Hepatocyte (in vitro differentiated cells): ENCODE measurements around the gene BCAN. TPM values are rescaled to one million over a fixed set of nuclear protein-coding genes. Genes with fewer than 3 reads are reported as not detected.

ENCODE experiments used
- DNase-seq: peaks from one replicate; pipeline ENCODE4 v3.0.0-alpha.2; 2016; ENCODE audit warnings: low spot score
- H2AFZ ChIP-seq: fragments of 200-600 bp; sonication (generic); 2 replicates; pipeline ENCODE4 v1.6.0; 2016; ENCODE audit warnings: antibody characterized with exemption, mild to moderate bottlenecking
- H3K27ac ChIP-seq: fragments of 200-600 bp; sonication (generic); 2 replicates; pipeline ENCODE4 v1.5.1; 2016; ENCODE audit warnings: mild to moderate bottlenecking
- H3K27me3 ChIP-seq: fragments of 200-600 bp; sonication (generic); 2 replicates; pipeline ENCODE4 v1.6.1; 2016
- H3K36me3 ChIP-seq: fragments of 200-600 bp; sonication (generic); replicated peaks from 2 replicates; pipeline ENCODE4 v1.5.1; 2016; ENCODE audit warnings: low read depth; ENCODE audit not compliant: insufficient read depth
- H3K4me1 ChIP-seq: fragments of 200-600 bp; sonication (generic); 2 replicates; pipeline ENCODE4 v1.5.1; 2016; ENCODE audit warnings: mild to moderate bottlenecking, moderate library complexity; ENCODE audit not compliant: insufficient read depth
- H3K4me2 ChIP-seq: fragments of 200-600 bp; sonication (generic); 2 replicates; pipeline ENCODE4 v1.6.0; 2016
- H3K4me3 ChIP-seq: fragments of 200-600 bp; sonication (generic); 2 replicates; pipeline ENCODE4 v1.5.1; 2016; ENCODE audit warnings: mild to moderate bottlenecking
- H3K79me2 ChIP-seq: fragments of 200-600 bp; sonication (generic); 2 replicates; pipeline ENCODE4 v1.6.0; 2017; ENCODE audit warnings: mild to moderate bottlenecking
- H3K9me2 ChIP-seq: fragments of 200-600 bp; sonication (generic); replicated peaks from 2 replicates; pipeline ENCODE4 v1.6.0; 2017; ENCODE audit warnings: mild to moderate bottlenecking; ENCODE audit not compliant: insufficient read depth
- H3K9me3 ChIP-seq: fragments of 200-600 bp; sonication (generic); 2 replicates; pipeline ENCODE4 v1.5.1; 2016; ENCODE audit warnings: low read depth, mild to moderate bottlenecking
- H4K20me1 ChIP-seq: fragments of 200-600 bp; sonication (generic); 2 replicates; pipeline ENCODE4 v1.6.0; 2016; ENCODE audit warnings: mild to moderate bottlenecking; ENCODE audit not compliant: insufficient read depth, poor library complexity, severe bottlenecking
- EZH2 ChIP-seq: fragments of 200-600 bp; sonication (generic); IDR thresholded peaks from 2 replicates; pipeline ENCODE4 v1.6.1; 2016; ENCODE audit warnings: antibody characterized with exemption, mild to moderate bottlenecking, borderline replicate concordance
- EZH2phosphoT487 ChIP-seq: fragments of 200-600 bp; sonication (generic); IDR thresholded peaks from one replicate; pipeline ENCODE4 v1.6.1; 2018; ENCODE audit warnings: antibody characterized with exemption, mild to moderate bottlenecking, low read depth, moderate library complexity; ENCODE audit not compliant: unreplicated experiment, severe bottlenecking
- WGBS: methylation state at CpG from one replicate; pipeline ENCODE4 v1.1.6; 2016; ENCODE audit warnings: low lambda C conversion rate; ENCODE audit errors: missing lambda C conversion rate; 5-methylcytosine and 5-hydroxymethylcytosine counted together
- polyA plus RNA-seq: library from polyadenylated mRNA; unstranded; fragments of >200 nt; fragmentation: Nextera tagmentation; extraction: Ambion mirVana; gene quantifications from 2 replicates; pipeline ENCODE4 v1.2.1, GENCODE V29; 2016
- total RNA-seq: library from RNA; depleted of rRNA; stranded (reverse); fragments of >200 nt; gene quantifications from 2 replicates; pipeline ENCODE4 v1.2.3, GENCODE V29; 2014
- TF ChIP-seq, protein P1 (sequence below): fragments of 200-600 bp; sonication (generic); IDR thresholded peaks from 2 replicates; pipeline ENCODE4 v1.5.1; 2016; ENCODE audit warnings: antibody characterized with exemption, mild to moderate bottlenecking; ENCODE audit not compliant: poor library complexity

Gene BCAN
- total and polyA plus RNA-seq, 2 experiments from 2014 or later: 0.03 TPM; not detected in 1

- peak overlapping the region; percentile 96 for H3K27ac ChIP-seq
- 54% methylated on average over 9 of the region's 10 CpGs for WGBS
- no peaks in the 10 kb centered on the region for H3K27me3 ChIP-seq
- no peak overlapping the region for H2AFZ ChIP-seq
- peaks cover 54% of the 10 kb centered on the region for H3K4me1 ChIP-seq
- DNase-seq: no peak
- peak overlapping the region; percentile 75 for H3K4me2 ChIP-seq
- H3K36me3 ChIP-seq: no peaks in the 10 kb centered on the region
- no peaks in the 10 kb centered on the region for H4K20me1 ChIP-seq
- TF ChIP-seq, protein P1, sequence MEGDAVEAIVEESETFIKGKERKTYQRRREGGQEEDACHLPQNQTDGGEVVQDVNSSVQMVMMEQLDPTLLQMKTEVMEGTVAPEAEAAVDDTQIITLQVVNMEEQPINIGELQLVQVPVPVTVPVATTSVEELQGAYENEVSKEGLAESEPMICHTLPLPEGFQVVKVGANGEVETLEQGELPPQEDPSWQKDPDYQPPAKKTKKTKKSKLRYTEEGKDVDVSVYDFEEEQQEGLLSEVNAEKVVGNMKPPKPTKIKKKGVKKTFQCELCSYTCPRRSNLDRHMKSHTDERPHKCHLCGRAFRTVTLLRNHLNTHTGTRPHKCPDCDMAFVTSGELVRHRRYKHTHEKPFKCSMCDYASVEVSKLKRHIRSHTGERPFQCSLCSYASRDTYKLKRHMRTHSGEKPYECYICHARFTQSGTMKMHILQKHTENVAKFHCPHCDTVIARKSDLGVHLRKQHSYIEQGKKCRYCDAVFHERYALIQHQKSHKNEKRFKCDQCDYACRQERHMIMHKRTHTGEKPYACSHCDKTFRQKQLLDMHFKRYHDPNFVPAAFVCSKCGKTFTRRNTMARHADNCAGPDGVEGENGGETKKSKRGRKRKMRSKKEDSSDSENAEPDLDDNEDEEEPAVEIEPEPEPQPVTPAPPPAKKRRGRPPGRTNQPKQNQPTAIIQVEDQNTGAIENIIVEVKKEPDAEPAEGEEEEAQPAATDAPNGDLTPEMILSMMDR: no peak
- TF ChIP-seq EZH2phosphoT487 (no peak), EZH2 (no peak)
- H3K9me2 ChIP-seq: no peaks in the 10 kb centered on the region
- H3K9me3 ChIP-seq: no peaks in the 10 kb centered on the region
- no peak overlapping the region for H3K4me3 ChIP-seq
- H3K79me2 ChIP-seq: peaks cover 5% of the 10 kb centered on the region
These were observed 49.3 kb downstream of the BCAN start for GRCh38 chr1:156691191-156691590.

DNA sequence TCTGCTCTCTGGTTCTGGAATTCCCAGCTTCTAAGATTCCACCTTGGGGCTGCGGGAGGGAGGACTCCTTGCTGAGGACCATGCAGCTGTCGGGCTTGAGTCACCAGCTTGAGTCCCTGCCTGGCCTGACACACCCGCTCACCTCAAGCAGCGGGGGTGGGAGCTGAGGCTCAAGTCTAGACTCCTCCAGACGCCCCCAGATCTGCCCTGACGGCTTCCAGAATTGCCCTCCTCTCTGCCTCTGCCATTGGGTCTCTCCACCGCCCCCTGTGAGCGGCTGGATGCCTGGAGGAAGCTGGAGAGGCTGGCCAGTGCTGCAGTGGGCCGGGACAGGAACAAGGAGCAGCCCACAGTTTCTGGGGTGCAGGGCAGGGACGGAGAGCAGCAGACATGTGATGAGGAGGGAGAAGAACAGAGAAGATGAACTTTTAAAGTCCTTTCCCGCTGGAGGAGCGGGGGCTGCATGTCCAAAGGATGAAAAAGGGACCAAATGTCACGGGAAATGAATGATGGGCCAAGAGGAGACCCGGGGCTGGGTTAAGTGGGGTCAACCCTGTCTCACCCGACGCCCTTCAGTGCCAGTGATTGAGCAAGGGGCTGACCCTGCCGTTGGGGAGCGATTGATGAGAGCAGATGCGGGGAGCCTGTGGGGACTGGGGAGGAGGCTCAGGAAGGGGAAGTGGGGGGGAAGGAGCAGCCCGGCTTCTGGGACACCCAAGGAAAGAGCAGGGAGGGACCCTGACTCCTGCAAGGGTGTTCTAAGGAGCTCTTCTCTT, 49.9 kb downstream of the BCAN start:
- no peak overlapping the region for H2AFZ ChIP-seq
- peak; percentile 75 for DNase-seq
- H3K4me2 ChIP-seq: peak overlapping the region; percentile 75
- H3K9me3 ChIP-seq: no peaks in the 10 kb centered on the region
- H4K20me1 ChIP-seq: no peaks in the 10 kb centered on the region
- 38% methylated on average over 19 of the region's 20 CpGs for WGBS
- no peaks in the 10 kb centered on the region for H3K27me3 ChIP-seq
- peaks cover 54% of the 10 kb centered on the region for H3K4me1 ChIP-seq
- TF ChIP-seq EZH2phosphoT487 (no peak), EZH2 (no peak)
- TF ChIP-seq, protein P1: no peak
- H3K27ac ChIP-seq: peak overlapping the region; percentile 96
- H3K9me2 ChIP-seq: no peaks in the 10 kb centered on the region
- H3K4me3 ChIP-seq: no peak overlapping the region
- no peaks in the 10 kb centered on the region for H3K36me3 ChIP-seq
- H3K79me2 ChIP-seq: peaks cover 5% of the 10 kb centered on the region

- DNase-seq: no peak
These were observed 50.6 kb downstream of the BCAN start for GRCh38 chr1:156692441-156692924.

More at GRCh38 chr1:156692441-156692924, 50.6 kb downstream of the BCAN start:
- peak overlapping the region; percentile 96 for H3K27ac ChIP-seq
- H3K4me3 ChIP-seq: no peak overlapping the region
- peaks cover 54% of the 10 kb centered on the region for H3K4me1 ChIP-seq
- 13% methylated on average over 8 of the region's 13 CpGs for WGBS
- H3K27me3 ChIP-seq: no peaks in the 10 kb centered on the region
- no peaks in the 10 kb centered on the region for H3K9me2 ChIP-seq
- no peaks in the 10 kb centered on the region for H3K9me3 ChIP-seq
- H3K36me3 ChIP-seq: no peaks in the 10 kb centered on the region
- H4K20me1 ChIP-seq: no peaks in the 10 kb centered on the region
- no peak overlapping the region for H2AFZ ChIP-seq
- peaks cover 5% of the 10 kb centered on the region for H3K79me2 ChIP-seq
- H3K4me2 ChIP-seq: peak overlapping the region; percentile 75
- TF ChIP-seq EZH2phosphoT487 (no peak), EZH2 (no peak)
- TF ChIP-seq, protein P1: no peak
